GM21786 (cell line): ENCODE data around the gene CMPK2.
"Not testable (repeated sequence)": the region's sequence is repeated elsewhere in the genome, so short reads cannot be mapped to it uniquely, and the experiment has no call there.

ENCODE experiments used
- ATAC-seq: cut with Tn5 transposase; IDR thresholded peaks from one replicate; pipeline ENCODE4 v1.9.1; 2021; ENCODE audit not compliant: unreplicated experiment

The CMPK2 gene

DNA sequence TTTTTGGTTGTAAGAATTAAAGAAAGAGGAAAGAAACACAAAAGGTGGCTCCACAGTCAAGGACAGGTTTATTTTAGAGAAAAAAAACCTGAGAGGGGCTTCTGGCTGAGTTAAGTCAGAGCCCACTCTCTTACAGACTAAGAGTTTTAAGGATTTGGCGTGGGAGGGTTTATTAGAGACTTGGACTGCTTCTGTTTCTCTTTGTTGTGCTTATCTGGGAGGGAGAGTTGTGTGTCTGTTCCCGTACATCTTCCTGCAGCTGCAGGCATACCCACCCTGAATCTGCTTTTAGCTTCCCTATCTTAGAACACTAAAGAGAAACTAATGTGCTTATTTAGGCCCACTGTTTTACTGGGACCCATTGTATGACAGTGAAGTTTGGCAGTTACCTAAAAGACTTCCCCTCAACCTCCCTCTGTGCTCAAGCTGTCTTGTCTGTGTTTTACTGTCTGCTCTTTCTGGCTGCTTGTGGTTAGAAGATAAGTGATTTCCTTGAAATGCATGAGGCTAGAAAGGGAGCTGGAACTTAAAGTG is 14.6 kb upstream of the CMPK2 start:
- no peak for ATAC-seq

GRCh38 chr2:6879011-6879410 is 13.3 kb upstream of the CMPK2 start:
- ATAC-seq: no peak

GRCh38 chr2:6878549-6878948 is 12.8 kb upstream of the CMPK2 start:
- ATAC-seq: no peak

- peak; percentile 79 for ATAC-seq
Observed at GRCh38 chr2:6877402-6878304, 11.9 kb upstream of the CMPK2 start, which contains the start of gene RSAD2. TSS of gene RSAD2 (plus strand) at chr2:6877777. CDS start at chr2:6877801, 24 bp downstream.

DNA sequence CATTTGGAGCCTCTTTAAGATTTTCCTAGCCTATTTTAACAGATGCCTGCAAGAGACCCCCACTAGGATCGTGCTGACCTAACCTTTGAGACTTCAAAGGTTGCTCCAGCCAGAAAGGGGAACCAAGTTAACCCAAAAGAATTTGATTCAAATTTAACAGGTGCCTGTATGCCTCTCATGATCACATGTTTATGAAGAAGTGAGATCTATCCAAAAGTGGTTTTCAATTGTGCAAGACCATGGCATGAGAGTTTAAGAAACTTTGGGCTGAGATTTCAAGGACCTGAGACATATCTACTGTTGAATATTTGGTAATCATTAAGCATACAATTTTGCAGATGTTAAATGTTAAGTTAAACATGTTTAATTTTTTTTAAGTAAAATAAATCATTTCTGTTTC is 10.6 kb upstream of the CMPK2 start:
- no peak for ATAC-seq

DNA sequence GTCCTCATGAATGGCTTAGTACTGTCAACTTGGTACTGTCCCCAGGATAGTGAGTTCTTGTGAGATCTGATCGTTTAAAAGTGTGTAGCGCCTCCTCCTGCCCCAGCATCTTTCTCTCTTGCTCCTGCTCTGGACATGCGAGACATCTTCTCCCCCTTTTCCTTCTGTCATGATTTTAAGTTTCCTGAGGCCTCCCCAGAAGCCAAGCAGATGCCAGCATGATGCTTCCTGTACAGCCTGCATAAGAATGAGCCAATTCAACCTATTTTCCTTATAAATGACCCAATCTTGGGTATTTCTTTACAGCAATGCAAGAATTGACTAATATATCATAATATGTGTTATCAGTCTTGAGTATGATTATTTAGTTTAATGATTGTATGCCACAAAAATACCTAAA is 8.3 kb upstream of the CMPK2 start:
- no peak for ATAC-seq

GRCh38 chr2:6872394-6872793 is 6.7 kb upstream of the CMPK2 start:
- ATAC-seq: peak; percentile 54

- ATAC-seq: no peak
Observed at GRCh38 chr2:6866982-6867381, 1.3 kb upstream of the CMPK2 start.

GRCh38 chr2:6866275-6866671 is 566 bp upstream of the CMPK2 start:
- peak; percentile 45 for ATAC-seq

GRCh38 chr2:6864923-6865345 is 773 bp downstream of the CMPK2 start:
- ATAC-seq: peak; percentile 17

- ATAC-seq: no peak
Observed at GRCh38 chr2:6864231-6864754, 1.4 kb downstream of the CMPK2 start.

DNA sequence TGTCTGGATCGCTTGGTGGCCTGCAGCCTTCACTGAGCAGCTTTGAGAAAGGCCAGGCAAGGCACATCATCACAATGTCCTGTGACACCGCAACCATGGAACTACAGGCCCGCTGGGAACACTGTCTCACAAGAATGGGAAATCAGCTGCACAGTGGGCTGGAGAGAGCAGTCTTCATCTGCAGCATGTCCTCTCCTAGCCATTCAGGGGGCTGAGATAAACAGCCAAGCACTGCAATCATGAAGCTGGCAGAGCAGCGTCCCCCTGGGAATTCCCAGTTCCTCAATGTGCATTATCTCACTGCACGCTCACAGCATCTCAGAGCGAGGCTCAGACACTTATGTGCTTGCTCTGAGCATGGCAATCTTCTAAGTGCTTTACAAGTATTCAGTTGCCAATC is 1.9 kb downstream of the CMPK2 start:
- no peak for ATAC-seq

DNA sequence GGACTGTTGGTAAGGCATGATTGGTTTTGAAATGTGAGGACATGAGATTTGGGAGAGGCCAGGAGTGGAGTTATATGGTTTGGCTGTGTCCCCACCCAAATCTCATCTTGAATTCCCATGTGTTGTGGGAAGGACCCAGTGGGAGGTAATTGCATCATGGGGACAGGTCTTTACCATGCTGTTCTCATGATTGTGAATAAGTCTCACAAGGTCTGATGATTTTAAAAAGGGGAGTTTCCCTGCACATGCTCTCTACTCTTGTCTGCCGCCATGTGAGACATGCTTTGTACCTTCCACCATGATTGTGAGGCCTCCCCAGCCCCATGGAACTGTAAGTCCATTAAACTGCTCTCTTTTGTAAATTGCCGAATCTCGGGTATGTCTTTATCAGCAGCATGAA is 5.4 kb downstream of the CMPK2 start:
- no peak for ATAC-seq

DNA sequence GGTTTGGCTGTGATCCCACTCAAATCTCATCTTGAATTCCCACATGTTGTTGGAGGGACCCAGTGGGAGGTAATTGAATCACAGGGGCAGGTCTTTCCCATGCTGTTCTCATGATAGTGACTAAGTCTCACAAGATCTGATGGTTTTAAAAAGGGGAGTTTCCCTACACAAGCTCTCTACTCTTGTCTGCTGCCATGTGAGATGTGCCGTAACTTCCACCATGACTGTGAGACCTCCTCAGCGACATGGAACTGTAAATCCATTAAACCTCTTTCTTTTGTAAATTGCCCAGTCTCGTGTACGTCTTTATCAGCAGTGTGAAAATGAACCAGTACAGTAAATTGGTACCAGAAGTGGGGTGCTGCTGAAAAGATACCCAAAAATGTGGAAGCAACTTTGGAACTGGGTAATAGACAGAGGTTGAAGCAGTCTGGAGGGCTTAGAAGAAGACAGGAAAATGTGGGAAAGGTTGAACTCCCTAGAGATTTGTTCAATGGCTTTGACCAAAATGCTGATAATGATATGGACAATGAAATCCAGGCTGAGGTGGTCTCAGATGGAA is 7.2 kb downstream of the CMPK2 start:
- ATAC-seq: not testable (repeated sequence)

DNA sequence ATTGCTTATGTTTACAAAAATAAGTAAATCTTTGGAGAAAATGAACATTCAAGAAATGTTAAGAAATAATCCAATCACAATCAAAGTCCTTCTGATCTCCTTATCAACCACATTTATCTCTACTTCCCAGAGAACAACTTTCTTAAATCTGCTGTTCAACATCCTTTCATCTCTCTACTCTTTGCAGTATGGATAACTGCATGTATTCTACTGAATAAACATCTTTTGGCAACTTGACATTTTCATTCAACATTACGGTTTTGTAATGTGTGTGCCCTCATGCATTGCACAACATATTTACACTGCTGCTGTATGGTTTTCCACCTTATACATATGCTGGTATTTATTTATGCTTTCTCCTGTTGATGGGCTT is 9.2 kb downstream of the CMPK2 start:
- no peak for ATAC-seq

DNA sequence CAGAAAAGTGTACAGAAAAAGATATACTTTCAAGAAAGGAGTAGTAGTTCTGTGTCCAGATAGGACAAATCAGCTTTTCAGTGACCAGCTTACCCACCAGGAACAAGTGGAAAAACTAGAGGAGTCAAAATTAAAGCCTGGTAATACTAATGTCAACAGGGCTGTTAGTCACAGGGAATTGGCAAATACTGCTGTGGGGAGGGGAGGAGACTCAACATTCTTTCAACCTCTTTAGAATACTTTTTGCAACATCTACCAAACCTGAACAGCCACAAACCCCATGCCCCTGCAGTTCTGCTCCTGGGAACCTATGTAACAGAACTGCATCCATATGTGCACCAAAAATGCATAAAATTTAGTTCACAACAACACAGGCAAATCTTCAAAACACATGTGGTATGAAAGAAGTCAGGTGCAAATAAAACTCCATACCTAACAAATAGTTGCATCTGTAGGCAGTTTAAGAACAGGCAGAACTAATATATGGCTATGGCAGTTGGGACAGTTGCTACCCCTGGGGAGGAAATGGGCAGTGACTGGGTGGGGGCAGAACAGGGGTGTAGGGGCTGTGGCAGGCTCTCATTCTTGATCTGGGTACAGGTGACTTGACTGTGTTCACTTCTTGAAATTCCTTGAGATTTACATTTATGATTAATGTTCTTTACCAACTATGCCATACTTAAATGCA is 9.7 kb downstream of the CMPK2 start:
- no peak for ATAC-seq

- ATAC-seq: no peak
Observed at GRCh38 chr2:6854416-6854815, 11.3 kb downstream of the CMPK2 start.

DNA sequence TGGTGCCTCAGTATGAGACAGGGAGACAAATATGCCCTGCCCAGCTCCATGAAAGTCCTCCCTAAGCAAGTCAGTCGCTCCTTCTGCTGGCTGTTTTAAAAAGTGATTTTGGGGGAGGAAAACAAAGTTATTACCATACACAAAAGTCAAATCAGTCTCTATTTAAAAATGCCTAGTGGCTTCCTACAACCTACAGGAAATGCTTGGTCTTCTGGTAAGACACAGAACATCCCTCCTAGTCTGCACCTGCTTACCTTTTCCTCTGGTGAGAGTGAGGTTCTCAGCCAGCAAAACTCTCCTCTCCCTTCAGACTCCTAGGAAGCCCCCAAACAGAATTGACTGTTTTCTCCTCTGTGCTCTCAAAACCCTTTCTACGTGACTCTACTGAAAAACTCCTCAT is 13.5 kb downstream of the CMPK2 start:
- no peak for ATAC-seq

DNA sequence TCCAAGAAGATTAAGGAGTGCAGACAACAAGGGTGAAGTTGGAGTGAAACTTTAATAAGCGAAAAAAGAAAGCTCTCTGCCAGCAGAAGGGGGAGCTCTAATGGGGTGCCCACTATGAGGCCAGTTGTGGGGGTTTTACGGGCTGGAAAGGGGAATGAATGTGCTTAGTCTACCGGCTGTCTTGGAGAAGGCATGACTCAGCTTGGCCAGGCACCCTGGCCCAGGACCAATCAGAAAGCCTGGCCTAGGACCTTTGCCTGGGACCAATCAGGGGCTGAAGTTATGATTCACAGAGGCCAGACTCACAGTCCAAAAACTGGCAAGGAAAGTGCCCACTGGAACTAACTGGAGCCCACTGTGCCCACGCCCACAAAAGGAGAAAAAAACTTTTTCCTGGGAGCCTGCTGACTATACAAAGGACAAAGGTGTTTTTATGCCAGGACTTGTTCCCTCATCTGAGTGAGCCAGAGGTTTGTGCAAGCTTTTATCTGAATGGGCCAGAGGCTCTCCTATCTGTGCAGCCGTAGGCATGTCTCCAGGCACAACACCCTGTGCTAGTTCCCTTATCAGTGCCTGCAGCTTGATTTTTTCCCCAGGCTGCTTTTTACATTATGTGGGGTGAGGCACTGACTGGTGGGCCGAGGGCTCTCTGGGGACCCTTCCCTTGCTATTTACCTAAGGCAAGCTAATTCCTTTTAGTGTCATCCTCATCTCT is 18.6 kb downstream of the CMPK2 start:
- ATAC-seq: no peak

GRCh38 chr2:6846540-6846939 is 19.2 kb downstream of the CMPK2 start:
- ATAC-seq: no peak

DNA sequence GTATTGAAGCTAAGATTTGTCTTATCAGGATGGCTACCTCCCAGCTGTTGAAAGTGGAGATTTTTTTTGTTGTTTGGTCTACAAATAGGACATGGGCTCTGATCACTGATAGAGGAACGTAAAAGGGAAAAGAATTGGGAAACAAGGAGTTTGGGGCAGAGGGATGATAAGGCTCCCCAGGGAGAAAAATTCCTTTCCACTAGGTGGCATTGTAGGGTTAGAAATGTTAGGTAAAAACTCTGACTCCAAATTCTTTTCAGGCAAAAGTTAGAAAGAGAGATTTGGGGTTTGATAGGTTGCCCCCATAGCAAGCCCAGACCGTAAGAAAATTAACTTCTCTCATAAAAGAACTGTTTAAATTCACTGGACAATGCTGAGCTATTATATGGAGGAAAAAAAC is 19.8 kb downstream of the CMPK2 start:
- no peak for ATAC-seq
